CD1c-positive myeloid dendritic cell (primary cell): ENCODE data around the gene PWWP2B.

ENCODE experiments used
- DNase-seq: peaks from one replicate; pipeline ENCODE4 v3.0.0-alpha.2; 2016; ENCODE audit errors: extremely low spot score

PWWP2B gene

GRCh38 chr10:132459301-132460003, 62.5 kb downstream of the PWWP2B start:
- DNase-seq: no peak

GRCh38 chr10:132460071-132460470, 63.1 kb downstream of the PWWP2B start:
- DNase-seq: no peak

- no peak for DNase-seq
Measured at GRCh38 chr10:132460691-132461090, 63.7 kb downstream of the PWWP2B start.

- no peak for DNase-seq
Measured at GRCh38 chr10:132461103-132461682, 64.2 kb downstream of the PWWP2B start.

- no peak for DNase-seq
Measured at GRCh38 chr10:132461683-132462231, 64.8 kb downstream of the PWWP2B start.

GRCh38 chr10:132462463-132463332, 65.7 kb downstream of the PWWP2B start:
- DNase-seq: no peak

- DNase-seq: no peak
Measured at GRCh38 chr10:132463333-132464255, 66.6 kb downstream of the PWWP2B start.

GRCh38 chr10:132464256-132465192, 67.5 kb downstream of the PWWP2B start:
- no peak for DNase-seq

- no peak for DNase-seq
Measured at GRCh38 chr10:132465193-132465888, 68.3 kb downstream of the PWWP2B start.

GRCh38 chr10:132465889-132466519, 69.0 kb downstream of the PWWP2B start:
- no peak for DNase-seq

- no peak for DNase-seq
Measured at GRCh38 chr10:132466520-132467463, 69.8 kb downstream of the PWWP2B start.
